GM18867 (cell line): Measurements from ENCODE around the gene LRRC8C.
"Not testable (repeated sequence)": the region's sequence is repeated elsewhere in the genome, so short reads cannot be mapped to it uniquely, and the experiment has no call there.

ENCODE experiments used
- ATAC-seq: cut with Tn5 transposase; IDR thresholded peaks from one replicate; pipeline ENCODE4 v1.9.1; 2021; ENCODE audit warnings: mild to moderate bottlenecking, moderate library complexity; ENCODE audit not compliant: unreplicated experiment

The LRRC8C gene

DNA sequence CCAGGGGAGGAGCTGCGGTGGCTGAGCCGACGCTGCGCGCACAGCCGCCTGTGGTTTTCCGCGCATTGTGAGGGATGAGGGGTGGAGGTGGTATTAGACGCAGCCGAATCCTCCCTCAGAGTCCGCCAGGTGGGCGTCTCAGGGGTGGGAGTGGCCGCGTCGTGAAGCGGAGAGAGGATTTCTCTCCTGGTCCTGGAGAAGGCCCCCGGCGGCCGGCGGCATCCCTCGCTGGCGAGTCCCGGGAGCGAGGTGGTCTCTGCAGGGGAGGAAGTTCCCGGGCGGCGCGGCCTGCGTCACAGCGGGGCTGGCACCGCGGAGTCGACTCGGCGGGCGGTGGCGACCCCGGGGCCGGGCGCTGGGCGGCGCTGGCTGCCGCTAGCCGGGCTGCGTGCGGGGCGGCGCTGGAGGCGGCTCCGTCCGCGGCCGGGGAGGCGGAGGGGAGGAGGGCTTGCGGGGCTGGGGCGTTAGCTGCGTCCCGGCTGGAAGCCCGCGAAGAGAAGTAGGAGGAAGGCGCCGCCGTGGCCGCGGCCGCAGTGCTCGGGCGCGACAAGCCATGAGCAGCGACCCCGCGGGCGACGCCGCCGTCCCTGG is at the start of gene LRRC8C:
Gene LRRC8C, plus strand, starts transcription at position 464 of the 591 bp plus-strand sequence. CDS start 53,354 bp downstream, outside the sequence.
- ATAC-seq = peak; percentile 91

DNA sequence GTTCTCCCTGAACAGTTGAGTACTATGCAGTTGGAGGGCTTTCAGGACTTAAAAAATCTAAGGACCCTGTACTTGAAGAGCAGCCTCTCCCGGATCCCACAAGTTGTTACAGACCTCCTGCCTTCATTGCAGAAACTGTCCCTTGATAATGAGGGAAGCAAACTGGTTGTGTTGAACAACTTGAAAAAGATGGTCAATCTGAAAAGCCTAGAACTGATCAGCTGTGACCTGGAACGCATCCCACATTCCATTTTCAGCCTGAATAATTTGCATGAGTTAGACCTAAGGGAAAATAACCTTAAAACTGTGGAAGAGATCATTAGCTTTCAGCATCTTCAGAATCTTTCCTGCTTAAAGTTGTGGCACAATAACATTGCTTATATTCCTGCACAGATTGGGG is 48.7 kb upstream of the LRRC8C start:
- no peak for ATAC-seq

DNA sequence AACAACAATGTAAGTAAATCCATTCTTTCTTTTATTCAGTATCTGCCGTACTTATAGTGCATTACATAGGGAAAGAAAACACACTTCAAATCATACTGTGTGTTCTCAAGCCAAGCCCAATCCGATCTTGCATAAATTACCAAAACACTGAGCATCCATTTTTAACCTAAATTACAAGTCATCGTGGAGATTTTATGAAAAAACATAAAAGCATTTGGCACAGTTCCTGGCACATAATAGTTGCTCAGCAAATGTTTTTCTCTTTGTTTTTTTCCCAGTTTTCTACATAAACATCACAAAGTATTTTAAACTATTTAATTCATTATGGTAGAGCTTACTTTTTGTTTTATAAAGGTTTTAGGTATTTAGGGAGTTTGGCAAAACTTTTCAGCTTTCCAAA is 48.1 kb upstream of the LRRC8C start:
- no peak for ATAC-seq

DNA sequence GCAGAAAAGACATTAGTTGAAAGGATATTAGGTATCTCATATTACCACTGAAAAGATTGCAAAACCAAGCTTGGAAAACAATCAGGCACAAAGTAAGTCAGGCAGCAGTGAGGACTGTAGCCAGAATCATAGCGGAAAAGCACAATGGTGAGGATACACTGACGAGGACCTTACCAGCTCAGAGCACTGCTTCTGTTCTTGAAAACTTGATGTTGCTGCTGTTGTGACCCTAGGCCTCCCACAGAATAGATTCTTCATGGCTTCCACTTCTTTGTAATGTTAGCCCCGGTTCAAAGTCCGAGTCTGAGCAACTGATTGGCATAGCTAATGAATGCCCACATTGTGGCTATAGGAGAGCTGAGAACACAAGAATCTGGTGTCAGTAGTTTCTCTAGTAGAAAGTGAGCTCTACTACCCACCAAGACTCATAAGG is 45.2 kb upstream of the LRRC8C start:
- no peak for ATAC-seq

DNA sequence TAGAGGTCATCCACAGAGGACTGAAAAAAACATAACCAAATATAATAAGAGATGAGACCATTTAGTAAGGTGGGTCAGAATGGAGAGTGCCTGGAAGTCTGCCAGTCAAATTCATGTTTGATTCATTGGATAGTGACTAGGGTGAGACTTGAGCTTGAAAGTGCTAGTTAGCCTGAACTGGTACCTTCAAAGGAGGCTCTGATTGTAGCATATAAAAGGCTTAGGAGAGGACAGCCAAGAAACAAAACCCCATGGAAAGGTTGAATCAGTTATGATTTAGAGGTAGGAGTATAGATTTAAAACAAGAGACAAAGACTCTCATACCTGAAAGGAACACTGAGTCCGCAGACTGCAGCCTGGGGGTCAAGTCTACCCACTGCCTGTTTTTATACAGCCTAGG is 44.4 kb upstream of the LRRC8C start:
- ATAC-seq = no peak

DNA sequence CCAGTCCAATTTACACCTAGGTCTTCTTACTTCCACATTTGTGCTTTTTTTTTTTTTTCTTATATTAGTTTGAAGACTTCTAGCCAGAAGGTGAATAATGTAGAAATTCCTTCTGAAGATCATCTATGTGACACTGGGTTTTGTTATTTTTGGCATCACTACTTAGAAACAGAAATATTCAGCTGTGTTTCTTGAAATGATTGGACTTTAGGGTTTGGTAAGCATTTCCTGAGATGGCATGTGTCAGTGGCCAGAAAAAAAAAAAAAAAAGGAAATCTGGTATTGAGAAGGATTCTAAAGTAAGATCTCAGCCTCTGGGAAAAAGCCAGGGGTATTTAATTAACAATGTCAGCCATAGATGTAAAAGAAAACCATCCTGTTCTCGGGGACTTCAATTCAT is 43.4 kb upstream of the LRRC8C start:
- ATAC-seq = no peak

DNA sequence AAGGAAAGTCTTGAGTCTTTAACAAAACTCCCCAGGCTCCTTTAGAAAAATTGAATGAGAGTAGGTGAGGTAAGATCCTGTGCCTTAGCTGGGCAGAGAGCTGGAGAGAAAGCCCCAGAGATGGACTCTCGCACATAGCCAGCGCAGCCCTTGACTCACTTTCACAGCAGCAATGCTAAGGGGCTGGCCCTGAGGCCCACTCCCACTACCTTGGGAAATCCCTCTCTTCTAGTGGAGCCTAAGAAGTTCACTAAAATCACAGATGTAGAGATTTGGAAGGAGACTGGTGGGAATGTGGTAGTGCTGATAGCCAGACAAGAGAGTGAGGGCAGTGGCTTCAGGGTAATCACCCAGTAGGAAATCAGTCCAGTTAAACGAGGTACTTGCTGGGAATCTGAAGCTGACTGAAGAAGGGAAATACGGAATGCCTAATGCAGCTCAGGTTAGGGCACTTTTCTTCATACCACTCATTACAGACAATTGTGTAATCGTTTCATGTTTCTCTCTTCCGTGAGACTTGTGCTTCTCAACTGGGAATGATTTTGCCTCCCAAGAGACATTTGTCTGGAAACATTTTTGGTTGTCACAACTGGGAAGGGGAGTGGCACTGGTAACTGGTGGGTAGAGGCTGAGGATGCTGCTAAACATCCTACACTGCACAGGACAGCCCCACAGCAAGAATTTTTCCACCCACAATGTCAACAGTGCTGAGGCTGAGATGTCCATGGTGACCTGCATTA is 42.4 kb upstream of the LRRC8C start:
- ATAC-seq = no peak

DNA sequence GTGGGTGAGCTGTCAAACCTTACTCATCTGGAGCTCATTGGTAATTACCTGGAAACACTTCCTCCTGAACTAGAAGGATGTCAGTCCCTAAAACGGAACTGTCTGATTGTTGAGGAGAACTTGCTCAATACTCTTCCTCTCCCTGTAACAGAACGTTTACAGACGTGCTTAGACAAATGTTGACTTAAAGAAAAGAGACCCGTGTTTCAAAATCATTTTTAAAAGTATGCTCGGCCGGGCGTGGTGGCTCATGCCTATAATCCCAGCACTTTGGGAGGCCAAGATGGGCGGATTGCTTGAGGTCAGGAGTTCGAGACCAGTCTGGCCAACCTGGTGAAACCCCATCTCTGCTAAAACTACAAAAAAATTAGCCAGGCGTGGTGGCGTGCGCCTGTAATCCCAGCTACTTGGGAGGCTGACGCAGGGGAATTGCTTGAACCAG is 40.0 kb upstream of the LRRC8C start:
- ATAC-seq = not testable (repeated sequence)

DNA sequence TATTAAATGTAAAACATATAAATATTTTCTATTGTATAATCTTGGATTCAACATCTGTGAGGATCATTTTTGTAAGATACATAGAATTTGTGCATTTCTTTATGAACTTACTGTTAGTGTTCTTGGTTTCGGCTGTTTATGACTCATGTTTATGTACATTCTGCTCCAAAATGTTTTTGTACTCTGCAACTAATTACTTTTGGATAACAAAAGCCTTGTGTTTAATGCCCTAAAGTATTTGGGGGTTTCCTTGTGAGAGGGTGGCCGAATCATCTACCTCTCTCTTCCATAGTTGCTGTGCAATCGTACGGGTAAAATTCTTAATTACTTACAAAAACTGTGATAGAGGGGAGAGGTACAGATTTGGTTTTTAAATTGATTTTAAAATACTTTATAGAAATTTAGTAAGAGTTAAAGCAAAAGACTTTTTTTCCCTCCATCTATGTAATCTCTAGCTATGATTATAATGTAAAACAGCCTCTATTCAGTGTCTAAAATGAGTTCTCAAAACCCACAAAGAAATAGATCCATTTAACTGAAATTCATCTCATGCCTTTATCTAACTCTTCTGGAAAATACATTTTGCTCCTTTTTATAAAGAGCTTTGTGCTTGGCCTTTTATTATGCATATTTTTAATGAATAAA is 38.7 kb upstream of the LRRC8C start:
- no peak for ATAC-seq

DNA sequence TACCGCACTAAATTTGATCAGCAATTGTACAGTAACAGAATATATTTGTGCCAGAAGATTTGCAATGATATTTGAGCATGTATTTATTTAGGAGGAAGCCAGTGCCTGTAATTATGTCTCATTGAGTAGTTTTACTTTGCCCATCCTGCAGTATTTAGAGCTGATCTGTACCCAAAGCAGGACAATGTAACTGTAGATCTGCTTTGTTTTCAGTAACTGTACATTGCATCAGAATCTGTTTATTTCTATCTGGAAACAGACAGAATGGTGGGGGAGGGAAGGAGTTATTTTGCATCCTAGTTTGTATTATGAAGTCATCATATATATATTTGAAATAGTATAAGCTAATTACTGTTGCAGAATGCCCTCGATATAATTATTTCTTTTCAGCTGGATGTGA is 36.2 kb upstream of the LRRC8C start:
- no peak for ATAC-seq

DNA sequence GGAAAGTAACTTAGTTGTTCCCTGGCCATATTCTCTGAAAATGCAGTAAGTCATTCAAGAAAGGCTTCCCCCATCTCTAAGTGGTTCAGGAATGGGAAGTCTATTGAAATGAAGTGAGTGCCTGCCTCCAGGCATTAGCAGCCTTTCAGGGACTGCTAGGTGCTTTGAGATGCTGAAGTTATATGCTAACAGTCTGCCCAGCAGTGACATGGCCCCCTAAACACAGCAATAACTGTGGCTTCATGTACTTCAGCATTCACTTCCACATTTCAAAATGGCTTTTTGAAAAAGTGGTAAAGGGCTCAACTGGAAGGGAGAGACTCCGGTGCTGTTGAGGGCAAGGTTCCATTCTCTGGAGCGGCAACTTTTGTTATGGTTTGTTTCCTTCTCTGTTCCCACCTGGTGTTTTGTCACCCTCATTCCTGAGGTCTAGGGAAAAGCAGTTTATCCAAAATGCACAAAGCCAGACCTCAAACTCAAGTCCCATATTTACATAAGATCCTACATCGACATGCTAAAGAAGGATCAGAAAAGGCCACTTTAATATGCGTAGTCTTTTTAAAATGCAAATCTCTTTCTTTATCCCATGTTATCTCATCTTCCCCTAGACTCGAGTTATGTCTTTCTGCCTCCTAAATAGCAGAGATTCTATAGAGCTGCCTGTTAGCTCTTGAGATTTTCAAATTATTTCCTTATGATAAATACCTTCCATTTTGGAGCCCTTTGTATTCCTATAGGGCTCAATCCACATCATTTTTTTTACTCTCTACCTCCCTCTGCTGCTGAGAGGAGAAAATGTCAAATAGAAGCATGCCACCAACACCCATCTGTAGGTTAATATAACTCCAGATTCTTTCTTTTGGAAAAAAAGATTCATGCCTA is 34.2 kb upstream of the LRRC8C start:
- ATAC-seq = peak; percentile 62

DNA sequence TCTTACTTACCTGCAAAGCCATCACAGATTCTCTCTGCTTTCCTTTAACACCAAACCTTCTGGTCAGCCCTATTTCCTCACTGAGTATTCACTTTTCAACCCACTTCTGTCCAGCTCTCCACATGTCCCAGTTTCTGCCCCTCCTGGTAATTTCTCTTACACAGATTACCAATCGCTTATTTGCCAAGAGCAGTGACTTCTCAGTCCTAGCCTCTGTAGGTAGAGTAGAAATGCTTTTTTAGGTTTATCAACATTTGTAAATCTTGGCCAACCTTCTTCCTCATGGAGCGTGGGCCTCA is 33.6 kb upstream of the LRRC8C start:
- no peak for ATAC-seq

DNA sequence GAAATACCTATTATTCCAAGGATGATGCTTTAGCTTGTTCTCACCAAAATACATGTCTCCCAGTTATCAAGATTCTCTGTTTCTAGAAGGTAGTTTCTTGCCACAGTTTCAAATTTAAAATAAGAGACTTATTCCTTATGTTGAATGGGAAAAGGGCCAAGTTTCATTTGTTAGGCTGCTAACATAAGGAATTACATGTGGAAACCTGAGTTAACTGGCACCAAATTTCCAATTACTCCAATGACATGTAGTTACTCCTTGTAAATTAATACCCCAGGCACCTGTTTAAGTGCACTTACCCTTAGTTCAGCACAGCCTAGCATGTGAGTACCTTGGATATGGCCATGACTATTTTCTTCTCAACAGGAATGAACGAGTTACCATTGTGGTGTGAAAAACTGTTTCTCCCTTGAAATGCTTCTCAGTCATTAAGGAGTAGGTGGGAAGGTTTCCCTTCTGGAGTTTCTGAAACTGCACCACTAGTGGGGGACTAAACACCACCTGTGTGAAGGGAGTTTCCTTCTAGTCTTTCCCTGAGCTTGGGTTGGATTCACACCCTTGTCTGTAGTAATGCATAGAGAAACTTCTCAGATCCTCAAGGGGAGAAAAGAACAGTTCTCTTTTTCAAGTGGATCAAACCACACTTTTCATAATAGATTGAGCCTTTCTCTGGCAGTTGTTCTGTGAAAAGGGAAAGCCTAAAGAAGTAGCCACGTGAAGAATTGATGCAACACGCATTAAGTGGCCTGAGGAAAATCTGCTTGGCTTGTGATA is 32.3 kb upstream of the LRRC8C start:
- ATAC-seq = no peak

DNA sequence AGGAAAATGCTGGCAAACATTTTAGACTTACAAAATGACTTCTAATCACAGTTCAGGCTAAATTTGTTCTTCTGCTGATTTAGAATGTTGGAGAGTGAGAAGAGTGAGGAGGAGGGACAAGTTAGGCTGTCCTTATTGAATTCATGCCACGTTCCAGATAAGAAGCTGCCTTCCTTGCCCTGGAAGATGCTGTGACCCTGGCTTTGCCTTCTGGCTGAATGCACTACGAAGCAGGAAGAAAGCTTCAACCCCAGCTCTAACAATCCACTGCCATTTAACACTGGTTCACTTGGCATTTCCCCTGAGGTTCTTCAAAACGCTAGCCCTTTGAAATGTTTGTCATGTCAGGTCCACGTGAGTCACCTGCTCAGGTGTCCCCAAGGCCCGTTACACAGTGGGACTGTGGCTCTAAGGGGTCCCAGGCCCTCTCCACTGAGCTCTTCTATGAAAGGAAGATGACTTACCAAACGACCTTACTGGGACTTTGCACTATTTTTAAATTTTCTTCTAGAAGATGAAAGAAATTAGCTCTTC is 30.0 kb upstream of the LRRC8C start:
- ATAC-seq = no peak

DNA sequence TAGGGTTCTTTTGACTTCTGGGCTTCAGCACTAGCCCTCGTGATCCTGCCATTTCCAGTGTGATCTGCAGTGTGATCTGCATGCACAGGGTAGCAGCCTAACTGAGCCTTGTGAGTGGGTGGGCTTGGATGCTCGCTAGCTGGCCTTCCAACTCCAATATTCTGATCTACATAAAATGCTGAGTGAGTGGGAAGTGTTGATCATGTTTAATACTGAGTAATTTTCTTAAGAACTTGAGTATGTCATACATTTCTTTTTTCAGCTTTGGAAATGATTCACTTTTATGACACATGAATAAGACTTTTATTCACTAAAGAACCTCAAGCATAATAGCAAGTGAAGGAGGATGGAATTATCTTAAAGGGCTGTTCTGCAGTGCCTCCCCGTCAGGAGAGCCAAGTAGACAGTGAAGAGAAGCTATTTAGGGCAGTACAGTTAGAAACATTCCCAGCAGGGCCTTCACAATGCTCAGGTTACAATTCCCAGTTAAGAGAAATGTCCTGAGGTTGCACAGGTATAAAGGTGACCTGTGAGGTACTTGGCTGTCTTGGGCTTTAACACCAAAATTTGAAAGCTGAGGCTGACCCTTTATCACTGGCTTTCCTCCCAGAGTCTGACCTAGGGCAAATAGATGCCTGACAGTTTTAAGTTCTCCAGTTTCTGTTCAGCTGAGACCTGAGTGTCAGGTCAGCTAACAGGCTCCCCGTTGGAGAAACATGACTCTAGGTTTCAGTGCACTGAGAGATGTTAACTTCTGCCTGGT is 29.1 kb upstream of the LRRC8C start:
- no peak for ATAC-seq

DNA sequence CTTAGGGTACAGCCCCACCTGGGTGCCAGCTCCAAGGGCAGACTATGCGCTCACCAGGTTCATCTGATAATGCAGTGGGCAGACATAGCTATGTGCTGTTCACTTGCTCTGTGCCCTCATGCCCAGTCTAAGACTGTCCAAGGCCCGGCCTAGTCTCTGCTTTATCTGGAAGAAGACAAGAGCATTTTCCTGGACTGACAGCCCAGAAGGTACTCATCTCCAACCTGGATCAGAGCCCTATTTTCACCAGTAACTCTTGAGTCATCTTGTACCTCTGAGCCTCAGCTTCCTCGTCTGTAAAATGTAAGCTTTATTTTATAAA is 28.5 kb upstream of the LRRC8C start:
- no peak for ATAC-seq

DNA sequence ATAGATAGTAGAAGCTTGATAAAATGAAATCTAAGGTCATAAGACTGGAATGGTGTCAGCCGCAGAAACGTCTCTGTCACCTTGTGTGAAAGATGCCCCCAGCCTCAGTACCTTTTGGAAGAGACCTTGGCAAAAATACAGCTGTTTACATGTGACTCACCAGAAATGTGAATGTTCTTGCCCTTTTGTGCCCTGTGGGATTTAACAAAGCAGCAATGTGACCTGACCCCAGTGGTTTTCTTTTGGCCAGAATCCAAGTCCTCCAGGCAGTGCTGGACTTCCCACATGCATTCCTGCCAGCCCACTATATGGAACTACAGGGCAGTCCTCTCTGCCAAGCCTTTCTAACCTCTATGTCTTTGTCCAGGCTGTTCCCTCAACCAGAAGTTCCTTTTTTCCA is 27.2 kb upstream of the LRRC8C start:
- no peak for ATAC-seq

DNA sequence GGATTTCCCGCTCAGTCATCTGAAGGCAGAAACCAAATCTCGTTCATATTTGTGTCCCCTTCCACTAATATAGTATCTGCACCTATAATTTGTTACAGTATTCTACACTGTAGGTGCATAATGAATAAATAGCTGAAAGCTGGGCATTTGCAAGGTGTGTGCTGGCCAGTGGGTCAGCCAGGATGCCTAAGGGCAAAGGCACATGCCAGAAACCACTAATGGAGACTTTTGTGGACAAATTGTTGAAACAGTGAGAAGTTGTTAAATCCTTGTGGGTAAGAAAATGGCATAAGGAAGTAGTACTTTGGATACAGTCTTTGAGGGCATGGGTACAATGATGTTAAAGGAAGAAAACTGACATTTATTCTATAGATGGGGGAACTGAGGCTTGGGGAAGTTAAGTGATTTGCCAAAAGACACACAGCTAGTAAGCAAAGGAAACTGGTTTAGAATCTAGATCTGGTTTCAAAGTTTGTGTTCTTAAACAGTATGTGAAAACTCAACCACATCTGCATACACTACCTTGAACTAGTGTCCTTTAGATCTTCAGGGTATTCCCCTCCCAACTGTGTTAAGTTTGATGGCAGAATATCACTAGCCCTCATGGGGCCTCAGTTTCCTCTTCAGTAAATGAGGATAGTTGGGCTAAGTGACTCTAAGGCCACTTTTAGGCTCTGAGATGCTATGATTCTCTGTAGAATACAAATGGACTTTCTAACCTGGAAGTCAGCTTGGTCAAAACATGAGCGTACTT is 26.5 kb upstream of the LRRC8C start:
- ATAC-seq = peak; percentile 42

DNA sequence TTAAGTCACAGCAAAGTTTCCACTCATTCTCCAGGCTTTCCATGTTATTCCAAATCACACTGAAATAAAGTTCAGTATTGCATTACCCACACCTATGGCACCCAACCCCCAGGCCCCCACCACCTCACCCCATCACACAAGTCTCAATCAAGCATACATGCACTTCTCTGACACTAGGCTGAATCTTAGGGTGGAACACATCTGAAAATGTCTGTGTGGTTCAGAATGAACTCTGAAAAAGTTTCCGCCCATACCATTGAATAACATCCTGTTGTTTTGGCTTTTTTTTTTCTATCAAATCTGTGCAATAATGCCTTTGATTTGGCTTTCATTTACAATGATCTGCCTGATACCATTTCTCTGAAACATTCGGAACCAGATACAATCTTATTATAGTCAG is 25.8 kb upstream of the LRRC8C start:
- ATAC-seq = no peak
